Activated T-helper 1 cell treated with anti-CD3 and anti-CD28 coated beads, Interleukin-2, amount 50 U/mL, for 16 hours (primary cell): ENCODE measurements around the gene SEC61A1.
A peak's percentile ranks its signal among the peaks of the same experiment; 100 is the strongest.

Experiments
- DNase-seq, 2 donors: peaks; one replicate each; pipeline ENCODE4 v3.0.0-alpha.2; 2020; ENCODE audit warnings: low read depth in 1 of 2, low spot score in 1 of 2

The SEC61A1 gene

GRCh38 chr3:128051837-128052594 lies at the start of gene SEC61A1:
TSS of gene SEC61A1 (plus strand) at chr3:128052437. CDS start at chr3:128052553, 116 bp downstream.
- peak; percentile 89 to 93 for DNase-seq

- DNase-seq, result no peak
Observed at GRCh38 chr3:128004661-128005060, 47.6 kb upstream of the SEC61A1 start.

GRCh38 chr3:128006061-128007032 lies 45.9 kb upstream of the SEC61A1 start:
- no peak for DNase-seq

GRCh38 chr3:128007033-128007424 lies 45.2 kb upstream of the SEC61A1 start:
- DNase-seq, result no peak

GRCh38 chr3:128009952-128010846 lies 42.0 kb upstream of the SEC61A1 start:
- DNase-seq, result no peak

GRCh38 chr3:128011140-128011539 lies 41.1 kb upstream of the SEC61A1 start:
- DNase-seq, result no peak

- no peak for DNase-seq
Observed at GRCh38 chr3:128012050-128012449, 40.2 kb upstream of the SEC61A1 start.

- DNase-seq, result no peak
Observed at GRCh38 chr3:128014548-128014947, 37.7 kb upstream of the SEC61A1 start.

- DNase-seq, result no peak
Observed at GRCh38 chr3:128016502-128016901, 35.7 kb upstream of the SEC61A1 start.

GRCh38 chr3:128021768-128022372 lies 30.4 kb upstream of the SEC61A1 start:
- DNase-seq, result no peak

- no peak for DNase-seq
Observed at GRCh38 chr3:128033102-128033501, 19.1 kb upstream of the SEC61A1 start.

- no peak for DNase-seq
Observed at GRCh38 chr3:128036119-128036518, 16.1 kb upstream of the SEC61A1 start.

GRCh38 chr3:128040041-128040440 lies 12.2 kb upstream of the SEC61A1 start:
- no peak for DNase-seq

- DNase-seq, result no peak
Observed at GRCh38 chr3:128040660-128041059, 11.6 kb upstream of the SEC61A1 start.

GRCh38 chr3:128041344-128041743 lies 10.9 kb upstream of the SEC61A1 start:
- DNase-seq, result no peak

GRCh38 chr3:128050597-128050996 lies 1.6 kb upstream of the SEC61A1 start:
- no peak for DNase-seq

GRCh38 chr3:128051459-128051836 lies 789 bp upstream of the SEC61A1 start:
- DNase-seq, result no peak

- DNase-seq, result no peak
Observed at GRCh38 chr3:128052595-128053351, 536 bp downstream of the SEC61A1 start.

GRCh38 chr3:128053614-128054013 lies 1.4 kb downstream of the SEC61A1 start:
- no peak for DNase-seq

- DNase-seq, result no peak
Observed at GRCh38 chr3:128054367-128054766, 2.1 kb downstream of the SEC61A1 start.
